Activated T-helper 17 cell treated with anti-CD3 and anti-CD28 coated beads, Interleukin-2, amount 50 U/mL, for 72 hours (primary cell): Measurements from ENCODE around the gene GALNT4. TPM values are rescaled to one million over a fixed set of nuclear protein-coding genes. Genes with fewer than 3 reads are reported as not detected.

Source experiments
- ATAC-seq: fragments of 150-1000 bp; cut with Tn5 transposase; replicated peaks from 2 replicates; pipeline ENCODE4 v1.10.0; 2021; ENCODE audit warnings: mild to moderate bottlenecking, moderate library complexity
- H3K27ac Mint-ChIP-seq: one replicate; pipeline ENCODE4 v1.8.0; 2022; ENCODE audit warnings: mixed read lengths
- H3K27me3 Mint-ChIP-seq: one replicate; pipeline ENCODE4 v1.8.0; 2022; ENCODE audit warnings: mixed read lengths
- H3K36me3 Mint-ChIP-seq: one replicate; pipeline ENCODE4 v1.8.0; 2022; ENCODE audit warnings: low read depth, mild to moderate bottlenecking, mixed read lengths
- H3K4me1 Mint-ChIP-seq: one replicate; pipeline ENCODE4 v1.8.0; 2022; ENCODE audit warnings: mixed read lengths
- H3K4me3 Mint-ChIP-seq: one replicate; pipeline ENCODE4 v1.8.0; 2022; ENCODE audit warnings: mild to moderate bottlenecking, mixed read lengths
- H3K9me3 Mint-ChIP-seq: one replicate; pipeline ENCODE4 v1.8.0; 2022; ENCODE audit warnings: mixed read lengths
- total RNA-seq, 2 donors: library from RNA; stranded (reverse); gene quantifications; one replicate each; pipeline ENCODE4 v1.2.3, GENCODE V29; 2022

The GALNT4 gene
- total RNA-seq, 2 donors from 2014 or later: 15.1 to 16.7 TPM

DNA sequence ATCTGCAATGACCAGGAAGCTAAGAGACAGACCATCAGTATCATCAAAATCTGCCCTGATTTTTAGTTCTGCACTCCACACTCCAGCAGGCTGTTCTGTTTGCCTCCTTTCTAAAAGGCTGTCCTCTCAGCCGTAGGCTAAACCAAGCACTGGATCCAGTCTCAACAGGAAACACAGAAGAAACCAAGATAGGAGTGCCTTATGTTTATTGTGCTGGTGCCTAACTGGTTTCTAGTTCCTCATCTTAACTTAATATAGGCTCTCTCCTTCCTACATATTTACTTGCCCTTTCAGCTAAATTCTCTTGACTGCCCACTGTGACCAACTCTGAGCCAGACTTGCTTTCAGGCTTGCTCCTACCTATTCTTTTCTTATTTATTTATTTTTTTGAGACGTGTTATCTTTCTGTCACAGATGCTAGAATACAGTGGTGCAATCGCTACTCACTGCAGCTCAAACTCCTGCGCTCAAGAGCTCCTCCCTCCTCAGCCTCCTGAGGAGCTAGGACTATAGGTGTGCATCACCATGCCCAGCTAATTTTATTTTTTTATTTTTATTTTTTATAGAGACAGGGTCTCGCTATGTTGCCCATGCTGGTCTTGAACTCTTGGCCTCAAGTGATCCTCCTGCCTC is 30.8 kb downstream of the GALNT4 start:
- H3K27ac Mint-ChIP-seq: peak overlapping the region; percentile 99

DNA sequence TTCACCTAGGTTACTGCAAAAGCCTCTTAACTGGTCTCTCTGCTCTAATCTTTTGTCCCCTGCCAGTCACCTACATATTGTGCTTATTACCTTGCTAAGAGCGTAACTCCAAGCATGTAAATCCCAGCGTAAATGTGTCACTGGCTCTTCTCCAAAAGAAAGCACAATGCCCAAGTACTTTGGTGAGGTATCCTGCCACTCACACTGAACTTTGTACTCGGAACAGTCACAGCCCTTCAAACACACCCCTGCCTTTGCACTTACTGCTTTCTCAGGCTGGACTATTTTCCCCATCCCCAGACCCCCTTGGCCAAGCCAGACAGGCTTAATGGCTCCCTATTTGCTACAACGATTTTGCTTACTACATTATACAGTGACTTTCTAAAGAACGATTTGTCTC is 31.7 kb downstream of the GALNT4 start:
- Mint-ChIP-seq H3K9me3 (peaks cover 4% of the 10 kb centered on the region), H3K36me3 (peaks cover 81% of the 10 kb centered on the region), H3K4me3 (no peak overlapping the region), H3K27ac (peak overlapping the region; percentile 99), H3K27me3 (no peaks in the 10 kb centered on the region), H3K4me1 (peaks cover 20% of the 10 kb centered on the region)
- no peak for ATAC-seq

More for the DNA sequence above, 30.8 kb downstream of the GALNT4 start:
- Mint-ChIP-seq H3K36me3 (peaks cover 74% of the 10 kb centered on the region), H3K4me1 (peaks cover 22% of the 10 kb centered on the region), H3K9me3 (peaks cover 4% of the 10 kb centered on the region), H3K27me3 (no peaks in the 10 kb centered on the region), H3K4me3 (peak overlapping the region; percentile 76)
- ATAC-seq: no peak

DNA sequence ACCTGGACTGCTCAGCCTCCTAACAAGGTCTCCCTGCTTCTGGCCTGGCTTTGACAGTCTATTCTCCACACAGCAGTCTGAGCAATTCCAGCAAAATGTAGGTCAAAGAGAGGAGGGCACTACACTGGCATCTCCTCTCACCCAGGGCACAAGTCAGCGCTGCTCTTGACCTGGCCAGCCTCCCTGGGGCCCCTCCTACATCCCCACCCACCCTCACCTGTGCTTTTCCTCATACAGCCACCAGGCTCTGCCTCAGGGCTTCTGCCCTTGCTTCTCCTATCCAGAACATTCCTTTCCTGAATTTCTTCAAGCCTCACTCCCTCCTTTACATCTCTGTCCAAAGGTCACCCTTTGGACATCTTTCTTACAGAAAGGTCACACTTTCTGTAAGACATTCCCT is 33.7 kb downstream of the GALNT4 start:
- H3K9me3 Mint-ChIP-seq: peaks cover 4% of the 10 kb centered on the region
- H3K36me3 Mint-ChIP-seq: peaks cover 83% of the 10 kb centered on the region
- no peak overlapping the region for H3K4me3 Mint-ChIP-seq
- no peak for ATAC-seq
- H3K27ac Mint-ChIP-seq: no peak overlapping the region
- H3K4me1 Mint-ChIP-seq: peaks cover 30% of the 10 kb centered on the region
- no peaks in the 10 kb centered on the region for H3K27me3 Mint-ChIP-seq

GRCh38 chr12:89486264-89486663 is 38.3 kb downstream of the GALNT4 start:
- Mint-ChIP-seq H3K27me3 (no peaks in the 10 kb centered on the region), H3K4me1 (peaks cover 11% of the 10 kb centered on the region), H3K4me3 (no peak overlapping the region), H3K9me3 (no peaks in the 10 kb centered on the region), H3K27ac (peak overlapping the region; percentile 4), H3K36me3 (peaks cover 80% of the 10 kb centered on the region)
- ATAC-seq: no peak

GRCh38 chr12:89484470-89484869 is 40.1 kb downstream of the GALNT4 start:
- Mint-ChIP-seq H3K9me3 (no peaks in the 10 kb centered on the region), H3K27ac (peak overlapping the region; percentile 34), H3K4me3 (no peak overlapping the region), H3K4me1 (peaks cover 11% of the 10 kb centered on the region), H3K36me3 (peaks cover 62% of the 10 kb centered on the region), H3K27me3 (no peaks in the 10 kb centered on the region)
- no peak for ATAC-seq

GRCh38 chr12:89481213-89481914 is 43.2 kb downstream of the GALNT4 start:
- H3K27me3 Mint-ChIP-seq: no peaks in the 10 kb centered on the region
- peaks cover 33% of the 10 kb centered on the region for H3K36me3 Mint-ChIP-seq
- no peak overlapping the region for H3K4me3 Mint-ChIP-seq
- no peaks in the 10 kb centered on the region for H3K9me3 Mint-ChIP-seq
- H3K4me1 Mint-ChIP-seq: peaks cover 13% of the 10 kb centered on the region
- no peak overlapping the region for H3K27ac Mint-ChIP-seq
- no peak for ATAC-seq

DNA sequence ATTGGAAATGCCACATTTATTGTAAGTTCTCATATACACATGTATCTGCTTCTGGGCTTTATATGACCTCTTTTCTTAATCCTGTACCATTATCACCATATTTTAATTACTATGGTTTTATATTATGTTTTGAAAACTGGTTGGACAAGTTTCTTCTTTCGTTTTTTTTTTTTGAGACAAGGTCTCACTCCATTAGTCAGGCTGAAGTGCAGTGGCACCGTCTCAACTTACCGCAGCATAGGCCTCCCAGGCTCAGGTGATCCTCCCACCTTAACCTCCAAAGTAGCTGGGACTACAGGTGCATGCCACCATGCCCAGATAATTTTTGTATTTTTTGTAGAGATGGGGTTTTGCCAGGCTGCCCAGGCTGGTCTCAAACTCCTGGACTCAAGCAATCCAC is 44.6 kb downstream of the GALNT4 start:
- no peak overlapping the region for H3K27ac Mint-ChIP-seq
- no peaks in the 10 kb centered on the region for H3K9me3 Mint-ChIP-seq
- peaks cover 8% of the 10 kb centered on the region for H3K4me1 Mint-ChIP-seq
- ATAC-seq: no peak
- H3K27me3 Mint-ChIP-seq: no peaks in the 10 kb centered on the region
- peaks cover 19% of the 10 kb centered on the region for H3K36me3 Mint-ChIP-seq
- no peak overlapping the region for H3K4me3 Mint-ChIP-seq

DNA sequence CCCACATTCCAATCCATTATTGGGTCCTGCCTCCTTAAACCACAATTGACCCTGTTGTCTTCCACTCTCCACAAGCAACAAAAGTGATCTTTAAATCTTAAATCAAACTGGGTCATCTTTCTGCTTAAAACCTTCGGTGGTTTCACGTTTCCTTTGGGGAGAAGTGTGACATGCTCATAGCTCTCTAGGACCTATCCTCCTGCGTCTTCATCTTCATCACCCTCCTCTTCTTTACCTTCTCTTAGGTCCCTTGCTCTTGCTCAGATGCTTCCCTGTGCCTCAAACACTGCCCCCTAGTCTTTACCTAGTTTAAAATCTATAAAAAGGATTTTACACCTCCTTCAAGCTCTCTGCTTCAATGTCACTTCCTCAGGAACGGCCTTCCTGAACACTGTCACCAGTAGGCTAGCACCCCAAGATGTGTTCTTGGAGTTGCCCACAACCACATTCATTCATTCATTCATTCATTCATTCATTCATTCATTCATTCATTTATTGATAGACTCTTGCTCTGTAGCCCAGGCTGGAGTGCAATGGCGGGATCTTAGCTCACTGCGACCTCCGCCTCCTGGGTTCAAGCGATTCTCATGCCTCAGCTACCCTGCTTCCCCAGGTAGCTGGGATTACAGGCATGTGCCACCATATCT is 46.8 kb downstream of the GALNT4 start:
- peaks cover 17% of the 10 kb centered on the region for H3K4me1 Mint-ChIP-seq
- peak overlapping the region; percentile 57 for H3K4me3 Mint-ChIP-seq
- no peaks in the 10 kb centered on the region for H3K27me3 Mint-ChIP-seq
- peak; percentile 57 for ATAC-seq
- no peaks in the 10 kb centered on the region for H3K9me3 Mint-ChIP-seq
- H3K36me3 Mint-ChIP-seq: peaks cover 9% of the 10 kb centered on the region
- peak overlapping the region; percentile 44 for H3K27ac Mint-ChIP-seq

DNA sequence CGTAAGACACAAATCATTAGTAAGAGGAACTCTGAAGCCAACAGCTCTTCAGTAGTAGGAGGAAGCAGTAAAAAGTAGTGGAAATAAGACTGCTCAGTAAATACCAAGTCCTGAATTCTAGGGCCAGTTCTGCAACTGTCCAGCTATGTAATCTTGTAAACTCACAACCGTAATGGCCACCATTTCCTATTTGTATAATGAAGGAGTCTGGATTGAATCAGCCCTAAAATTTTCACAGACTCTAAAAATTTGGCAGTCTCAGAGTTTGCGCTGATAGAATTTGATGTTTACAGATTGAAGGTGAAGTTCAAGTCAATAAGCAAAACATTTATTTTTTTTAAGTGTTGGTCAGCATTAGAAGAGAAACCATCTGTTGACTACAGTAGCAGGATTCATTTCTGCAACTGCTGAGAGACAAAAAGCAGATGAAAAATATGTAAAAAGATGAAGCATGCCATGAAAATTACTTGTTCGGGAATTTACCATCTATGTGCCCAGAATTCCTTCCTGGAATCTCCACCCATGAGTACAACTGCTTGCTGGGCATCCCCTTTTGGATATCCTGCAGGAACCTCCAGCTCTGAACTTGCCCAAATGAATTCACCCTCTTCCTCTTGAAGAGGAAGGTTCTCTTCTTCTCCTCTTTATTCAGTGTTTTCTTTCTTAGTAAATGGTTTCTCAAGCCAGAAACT is 47.5 kb downstream of the GALNT4 start:
- peak overlapping the region; percentile 44 for H3K27ac Mint-ChIP-seq
- H3K4me1 Mint-ChIP-seq: peaks cover 23% of the 10 kb centered on the region
- H3K36me3 Mint-ChIP-seq: peaks cover 11% of the 10 kb centered on the region
- ATAC-seq: no peak
- peak overlapping the region; percentile 57 for H3K4me3 Mint-ChIP-seq
- H3K9me3 Mint-ChIP-seq: no peaks in the 10 kb centered on the region
- H3K27me3 Mint-ChIP-seq: no peaks in the 10 kb centered on the region

GRCh38 chr12:89476232-89476631 is 48.4 kb downstream of the GALNT4 start:
- peaks cover 13% of the 10 kb centered on the region for H3K36me3 Mint-ChIP-seq
- peaks cover 27% of the 10 kb centered on the region for H3K4me1 Mint-ChIP-seq
- H3K4me3 Mint-ChIP-seq: peak overlapping the region; percentile 57
- no peak overlapping the region for H3K27ac Mint-ChIP-seq
- ATAC-seq: peak; percentile 32
- H3K27me3 Mint-ChIP-seq: no peaks in the 10 kb centered on the region
- no peaks in the 10 kb centered on the region for H3K9me3 Mint-ChIP-seq

- H3K27me3 Mint-ChIP-seq: no peaks in the 10 kb centered on the region
- peak; percentile 25 for ATAC-seq
- no peaks in the 10 kb centered on the region for H3K9me3 Mint-ChIP-seq
- peaks cover 35% of the 10 kb centered on the region for H3K4me1 Mint-ChIP-seq
- H3K36me3 Mint-ChIP-seq: peaks cover 16% of the 10 kb centered on the region
- peak overlapping the region; percentile 48 for H3K27ac Mint-ChIP-seq
- H3K4me3 Mint-ChIP-seq: peak overlapping the region; percentile 43
Measured at GRCh38 chr12:89475203-89475990, 49.2 kb downstream of the GALNT4 start.

GRCh38 chr12:89474615-89475014 is 50.0 kb downstream of the GALNT4 start:
- Mint-ChIP-seq H3K36me3 (peaks cover 17% of the 10 kb centered on the region), H3K4me3 (peak overlapping the region; percentile 43), H3K27me3 (no peaks in the 10 kb centered on the region), H3K27ac (peak overlapping the region; percentile 48), H3K4me1 (peaks cover 38% of the 10 kb centered on the region), H3K9me3 (no peaks in the 10 kb centered on the region)
- no peak for ATAC-seq
